PC-9 (cell line): Measurements from ENCODE around the gene ENPP6.

Experiments used
- CTCF ChIP-seq: fragments of 200-600 bp; sonication (generic); conservative IDR thresholded peaks from 2 replicates; pipeline ENCODE4 v1.6.1; 2017; ENCODE audit warnings: mixed run types, antibody characterized with exemption, mild to moderate bottlenecking, moderate library complexity
- EZH2 ChIP-seq: fragments of 200-600 bp; sonication (generic); IDR thresholded peaks from 2 replicates; pipeline ENCODE4 v1.8.0; 2017; ENCODE audit warnings: antibody characterized with exemption, low read depth

- TF ChIP-seq CTCF (no peak), EZH2 (no peak)
These were observed 69.6 kb downstream of the ENPP6 start for GRCh38 chr4:184147858-184148737.
